HG03565 (cell line): ENCODE data around the gene ARHGEF40.

ENCODE experiments used
- ATAC-seq: cut with Tn5 transposase; IDR thresholded peaks from one replicate; pipeline ENCODE4 v1.9.1; 2021; ENCODE audit warnings: mild to moderate bottlenecking, moderate library complexity; ENCODE audit not compliant: unreplicated experiment

The ARHGEF40 gene

GRCh38 chr14:21112255-21112654, 42.2 kb downstream of the ARHGEF40 start:
- ATAC-seq = no peak

DNA sequence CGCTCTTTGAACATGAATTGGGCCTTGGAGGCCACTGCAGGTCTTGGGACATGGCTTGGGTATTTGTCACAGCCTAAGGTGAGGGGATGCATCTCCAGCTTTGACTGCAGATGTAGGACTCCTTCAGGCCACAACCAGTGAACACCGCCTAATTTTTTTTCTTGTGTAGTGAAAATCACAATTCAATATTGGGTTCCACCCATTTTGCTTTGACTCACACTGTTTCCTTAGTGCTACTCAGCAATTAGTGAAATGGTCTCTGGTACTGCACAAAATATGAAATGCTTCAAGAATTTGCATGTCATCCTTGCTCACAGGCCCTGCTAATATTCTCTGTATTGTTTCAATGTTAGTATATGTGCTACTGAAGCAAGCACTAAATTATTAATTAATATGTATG, 43.3 kb downstream of the ARHGEF40 start:
- no peak for ATAC-seq

DNA sequence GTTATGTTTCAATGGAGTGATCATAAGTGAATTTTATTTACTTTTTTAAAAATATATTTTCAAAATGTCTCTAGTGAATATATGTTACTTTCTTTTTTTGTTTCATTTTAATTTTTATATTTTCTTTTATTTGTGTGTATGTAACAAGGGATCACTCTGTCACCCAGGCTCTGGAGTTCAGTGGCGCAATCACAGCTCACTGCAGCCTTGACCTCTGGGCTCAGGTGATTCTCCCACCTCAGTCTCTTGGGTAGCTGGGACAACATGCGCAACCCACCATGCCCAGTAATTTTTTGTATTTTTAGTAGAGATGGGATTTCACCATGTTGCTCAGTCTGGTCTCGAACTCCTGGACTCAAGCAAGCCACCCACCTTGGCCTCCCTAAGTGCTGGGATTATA, 48.8 kb downstream of the ARHGEF40 start:
- ATAC-seq = no peak

- no peak for ATAC-seq
Observed at GRCh38 chr14:21120686-21121085, 50.6 kb downstream of the ARHGEF40 start.

GRCh38 chr14:21121122-21121521, 51.0 kb downstream of the ARHGEF40 start:
- no peak for ATAC-seq

DNA sequence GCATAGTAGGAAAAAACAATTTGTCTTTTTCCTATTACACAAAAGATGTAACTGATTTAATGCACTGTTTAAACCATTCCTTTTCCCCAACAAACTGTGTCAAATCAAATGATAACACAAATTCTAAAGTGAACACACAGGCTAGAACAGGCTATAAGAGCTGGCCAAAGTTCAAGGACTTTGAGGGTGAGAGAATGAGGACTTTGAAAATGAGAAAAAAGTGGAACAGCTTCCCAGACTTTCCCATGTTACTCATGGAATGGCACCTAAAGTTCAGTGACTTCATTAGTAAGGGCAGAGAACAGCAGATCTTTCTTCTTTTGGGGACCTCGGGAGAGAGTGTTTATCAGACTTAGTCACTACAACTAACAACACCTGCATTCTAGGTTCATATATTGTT, 53.3 kb downstream of the ARHGEF40 start:
- no peak for ATAC-seq

- no peak for ATAC-seq
Observed at GRCh38 chr14:21133901-21134300, 63.8 kb downstream of the ARHGEF40 start.

GRCh38 chr14:21136024-21136423, 65.9 kb downstream of the ARHGEF40 start:
- ATAC-seq = no peak
